HEK293T (cell line): Measurements from ENCODE around the gene STXBP1.

Source experiments
- CTCF ChIA-PET: fragments of 350-600 bp; formaldehyde crosslinking; extraction: SDS; loops from one replicate; lab custom pipeline; 2021; ENCODE audit warnings: antibody characterized with exemption, inconsistent platforms; lab: Yijun Ruan, JAX
- POLR2A ChIA-PET: fragments of 350-600 bp; formaldehyde crosslinking; extraction: SDS; loops from one replicate; lab custom pipeline; 2020; ENCODE audit warnings: antibody characterized with exemption, inconsistent platforms; lab: Yijun Ruan, JAX
- DNase-seq: peaks from one replicate; pipeline ENCODE4 v3.0.0; 2012; ENCODE audit warnings: mixed read lengths; ENCODE audit errors: extremely low spot score
- ARNT ChIP-seq: fragments of 450-650 bp; IDR thresholded peaks from 2 replicates; pipeline ENCODE4 v1.6.1; 2017; ENCODE audit warnings: mild to moderate bottlenecking
- BHLHE40 ChIP-seq: fragments of 450-650 bp; IDR thresholded peaks from 2 replicates; pipeline ENCODE4 v1.6.1; 2016; ENCODE audit warnings: mild to moderate bottlenecking, moderate library complexity, borderline replicate concordance
- CTBP1 ChIP-seq: fragments of 450-650 bp; IDR thresholded peaks from 2 replicates; pipeline ENCODE4 v1.6.1; 2016; ENCODE audit warnings: borderline replicate concordance
- ELF4 ChIP-seq: fragments of 450-650 bp; IDR thresholded peaks from 2 replicates; pipeline ENCODE4 v1.6.1; 2017; ENCODE audit warnings: antibody characterized with exemption
- FOXA1 ChIP-seq: fragments of 450-650 bp; IDR thresholded peaks from 2 replicates; pipeline ENCODE4 v1.6.1; 2016; ENCODE audit warnings: mild to moderate bottlenecking
- FOXK2 ChIP-seq: fragments of 450-650 bp; IDR thresholded peaks from 2 replicates; pipeline ENCODE4 v1.6.1; 2016; ENCODE audit warnings: mild to moderate bottlenecking
- FOXM1 ChIP-seq: fragments of 450-650 bp; IDR thresholded peaks from 2 replicates; pipeline ENCODE4 v1.6.1; 2017; ENCODE audit warnings: mild to moderate bottlenecking, borderline replicate concordance
- HDGF ChIP-seq: fragments of 450-650 bp; IDR thresholded peaks from 2 replicates; pipeline ENCODE4 v1.6.1; 2017; ENCODE audit warnings: antibody characterized with exemption, borderline replicate concordance
- L3MBTL2 ChIP-seq: fragments of 450-650 bp; conservative IDR thresholded peaks from 2 replicates; pipeline ENCODE4 v1.6.1; 2016; ENCODE audit warnings: mild to moderate bottlenecking
- LEF1 ChIP-seq: fragments of 450-650 bp; IDR thresholded peaks from 2 replicates; pipeline ENCODE4 v1.6.1; 2017; ENCODE audit warnings: mild to moderate bottlenecking, borderline replicate concordance
- NFRKB ChIP-seq: fragments of 450-650 bp; IDR thresholded peaks from 2 replicates; pipeline ENCODE4 v1.6.1; 2016; ENCODE audit warnings: mild to moderate bottlenecking, moderate library complexity
- SP1 ChIP-seq: fragments of 450-650 bp; IDR thresholded peaks from 2 replicates; pipeline ENCODE4 v1.6.1; 2017
- SUZ12 ChIP-seq: fragments of 450-650 bp; IDR thresholded peaks from 2 replicates; pipeline ENCODE4 v1.6.1; 2016; ENCODE audit warnings: mild to moderate bottlenecking
- TARDBP ChIP-seq: fragments of 450-650 bp; IDR thresholded peaks from 2 replicates; pipeline ENCODE4 v1.6.1; 2016
- ZNF384 ChIP-seq: fragments of 450-650 bp; IDR thresholded peaks from 2 replicates; pipeline ENCODE4 v1.6.1; 2016
- TF ChIP-seq, protein P1 (sequence below): fragments of 450-650 bp; IDR thresholded peaks from 2 replicates; pipeline ENCODE4 v1.6.1; 2016

Gene STXBP1

DNA sequence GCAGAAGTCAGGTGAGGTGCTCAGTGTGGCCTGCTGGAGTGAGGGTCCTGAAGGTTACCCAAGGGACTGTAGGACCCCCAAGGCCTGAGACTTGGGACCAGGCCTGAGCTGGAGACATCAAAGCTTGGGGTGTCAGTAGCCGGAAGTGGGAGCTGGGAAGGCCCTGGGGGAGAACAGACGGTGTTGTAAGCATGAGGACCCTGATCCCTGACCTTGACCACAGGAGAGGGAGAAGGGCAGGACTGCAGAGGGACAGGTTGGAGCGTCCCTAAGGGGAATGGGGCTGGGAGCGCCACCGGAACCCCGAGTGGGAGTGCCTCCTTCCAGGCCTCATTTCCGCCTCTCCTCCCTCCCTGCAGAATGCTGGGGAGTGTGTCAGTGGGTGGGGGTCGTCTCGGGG, 104.3 kb downstream of the STXBP1 start:
- no peak for TF ChIP-seq CTBP1
- no peak for TF ChIP-seq SP1
- TF ChIP-seq BHLHE40: no peak
- no peak for TF ChIP-seq FOXA1
- no peak for TF ChIP-seq ARNT
- no peak for TF ChIP-seq FOXM1
- no peak for TF ChIP-seq L3MBTL2
- TF ChIP-seq ELF4: no peak
- ChIA-PET CTCF (interaction anchor here (1.0 kb wide), 1 partner anchor 18 kb away, joined by 3 read pairs; the partner anchor contains the start of gene TOR2A), POLR2A (interaction anchor here (1.0 to 1.6 kb wide), 2 partner anchors 11 to 105 kb away, joined by 3 to 4 read pairs; no protein-coding TSS in a partner anchor)
- no peak for DNase-seq

DNA sequence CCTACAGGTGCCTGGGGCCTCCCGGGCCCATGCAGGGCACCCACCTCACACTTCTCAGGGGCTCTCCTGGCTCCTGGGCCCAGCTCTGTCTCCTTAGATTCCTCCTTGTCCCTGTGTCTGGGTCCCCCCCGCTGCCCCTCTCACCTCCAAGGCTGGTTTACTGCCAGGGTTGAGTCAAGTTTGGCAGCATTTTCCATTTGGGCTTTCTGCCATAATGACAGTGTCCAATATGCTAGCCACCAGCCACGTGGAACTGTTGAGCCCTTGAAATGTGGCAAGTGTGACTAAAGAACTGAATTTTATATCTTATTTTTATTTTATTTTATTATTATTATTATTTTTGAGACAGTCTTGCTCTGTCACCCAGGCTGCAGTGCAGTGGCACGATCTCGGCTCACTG, 105.7 kb downstream of the STXBP1 start:
- ChIA-PET POLR2A (no interaction called here), CTCF (no interaction called here)
- no peak for TF ChIP-seq TARDBP
- no peak for TF ChIP-seq ZNF384
- no peak for TF ChIP-seq ELF4
- TF ChIP-seq BHLHE40: no peak
- TF ChIP-seq CTBP1: no peak
- no peak for TF ChIP-seq FOXM1
- TF ChIP-seq HDGF: no peak
- TF ChIP-seq FOXK2: no peak
- TF ChIP-seq, protein P1, sequence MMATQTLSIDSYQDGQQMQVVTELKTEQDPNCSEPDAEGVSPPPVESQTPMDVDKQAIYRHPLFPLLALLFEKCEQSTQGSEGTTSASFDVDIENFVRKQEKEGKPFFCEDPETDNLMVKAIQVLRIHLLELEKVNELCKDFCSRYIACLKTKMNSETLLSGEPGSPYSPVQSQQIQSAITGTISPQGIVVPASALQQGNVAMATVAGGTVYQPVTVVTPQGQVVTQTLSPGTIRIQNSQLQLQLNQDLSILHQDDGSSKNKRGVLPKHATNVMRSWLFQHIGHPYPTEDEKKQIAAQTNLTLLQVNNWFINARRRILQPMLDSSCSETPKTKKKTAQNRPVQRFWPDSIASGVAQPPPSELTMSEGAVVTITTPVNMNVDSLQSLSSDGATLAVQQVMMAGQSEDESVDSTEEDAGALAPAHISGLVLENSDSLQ: no peak
- TF ChIP-seq SUZ12: no peak
- no peak for TF ChIP-seq NFRKB
- TF ChIP-seq LEF1: no peak
- no peak for TF ChIP-seq L3MBTL2
- no peak for DNase-seq

DNA sequence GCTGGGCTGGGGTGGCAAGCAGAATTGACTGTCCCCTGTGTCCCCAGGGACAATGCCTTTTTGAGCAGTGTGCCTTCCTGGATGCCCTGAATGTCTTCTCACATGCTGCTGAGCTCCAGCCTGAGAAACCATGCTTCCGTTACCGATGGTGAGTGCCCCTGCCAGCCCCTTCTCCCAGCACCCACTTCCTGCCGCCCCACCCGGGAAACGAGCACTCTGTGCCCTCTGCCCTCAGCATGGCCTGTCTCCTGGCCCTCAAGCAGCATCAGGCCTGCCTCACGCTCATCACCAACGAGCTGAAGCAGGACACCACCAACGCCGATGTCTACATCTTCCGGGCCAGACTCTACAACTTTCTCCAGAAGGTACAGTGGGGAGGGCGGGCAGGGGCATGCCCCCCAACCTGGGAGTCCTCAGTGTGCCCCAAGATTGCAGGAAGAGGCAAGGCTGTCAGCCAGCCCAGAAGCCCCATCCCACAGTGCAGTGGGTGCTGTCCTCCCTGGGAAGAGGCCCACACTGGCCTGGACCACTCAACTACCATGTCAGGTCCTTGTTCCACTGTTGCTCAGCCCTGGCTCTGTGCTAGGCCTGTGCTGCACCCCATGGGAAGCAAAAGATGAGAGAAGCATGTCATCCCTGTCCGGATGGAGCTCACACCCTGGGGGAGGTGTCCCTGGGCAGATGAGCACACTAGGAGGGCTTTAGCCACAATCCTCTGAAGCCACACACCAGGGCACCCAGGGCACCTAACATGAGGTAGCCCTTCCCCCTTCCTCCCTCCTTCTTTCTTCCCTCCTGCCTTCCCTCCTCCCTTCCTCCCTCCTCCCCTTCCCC, 108.2 kb downstream of the STXBP1 start:
- ChIA-PET POLR2A (interaction anchor here (0.9 kb wide), 2 partner anchors 15 to 112 kb away, joined by 3 read pairs; partner anchors contain the start of gene TOR2A), CTCF (no interaction called here)
- DNase-seq: no peak
- TF ChIP-seq BHLHE40 (no peak), HDGF (no peak), TARDBP (no peak), SP1 (no peak), ARNT (no peak), FOXK2 (no peak), FOXA1 (no peak), FOXM1 (no peak), SUZ12 (no peak), CTBP1 (no peak), ELF4 (no peak), NFRKB (no peak), LEF1 (no peak)
- TF ChIP-seq, protein P1: no peak

DNA sequence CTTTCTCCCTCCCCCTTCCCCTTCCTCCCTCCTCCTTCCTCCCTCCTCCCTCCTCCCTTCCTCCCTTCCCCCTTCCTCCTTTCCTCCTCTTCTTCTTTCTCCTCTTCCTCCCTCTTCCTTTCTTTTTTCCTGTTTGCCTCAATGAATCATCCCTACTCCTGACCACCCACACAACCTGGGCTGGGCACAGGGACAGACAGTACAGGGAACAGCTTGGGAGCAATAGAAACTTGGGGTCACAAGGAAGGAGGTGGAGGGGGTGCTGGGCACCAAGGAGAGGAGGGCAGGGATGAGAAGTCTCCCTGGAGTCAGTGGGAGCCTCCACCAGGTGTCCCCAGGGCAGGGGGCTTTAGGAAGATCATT, 108.8 kb downstream of the STXBP1 start:
- ChIA-PET CTCF (no interaction called here), POLR2A (interaction anchor here (0.9 kb wide), 1 partner anchor 14 kb away, joined by 3 read pairs; the partner anchor contains the start of gene TOR2A)
- TF ChIP-seq CTBP1 (no peak), ARNT (no peak), TARDBP (no peak), ELF4 (no peak), FOXM1 (no peak), FOXA1 (no peak), NFRKB (no peak), FOXK2 (no peak), HDGF (no peak), ZNF384 (no peak), LEF1 (no peak), BHLHE40 (no peak), SUZ12 (no peak), L3MBTL2 (no peak), SP1 (no peak)
- TF ChIP-seq, protein P1: no peak
- DNase-seq: no peak

DNA sequence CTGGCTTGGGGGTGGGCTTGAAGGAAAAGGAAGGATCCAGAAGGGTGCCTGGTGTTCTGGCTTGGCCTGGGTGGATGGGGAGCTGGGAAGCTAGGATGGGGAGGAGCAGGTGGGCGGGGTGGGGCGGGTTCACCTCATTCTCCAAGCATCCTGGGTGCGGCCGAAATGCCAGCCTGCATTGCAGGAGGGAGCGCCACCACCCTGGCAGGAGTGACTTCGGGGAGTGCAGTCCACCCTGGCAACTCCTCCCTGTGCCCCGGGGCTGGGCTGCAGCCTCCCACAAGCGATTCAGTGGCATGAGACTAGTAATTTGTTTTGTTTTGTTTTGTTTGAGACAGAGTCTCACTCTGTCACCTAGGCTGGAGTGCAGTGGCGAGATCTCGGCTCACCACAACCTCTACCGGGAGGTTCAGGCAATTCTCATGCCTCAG, 109.3 kb downstream of the STXBP1 start:
- DNase-seq: no peak
- ChIA-PET POLR2A (interaction anchor here (1.0 kb wide), 1 partner anchor 13 kb away, joined by 3 read pairs; no protein-coding TSS in a partner anchor), CTCF (interaction anchor here (1.5 kb wide), 1 partner anchor 10 kb away, joined by 4 read pairs; no protein-coding TSS in a partner anchor)
- no peak for TF ChIP-seq FOXK2
- TF ChIP-seq LEF1: no peak
- TF ChIP-seq NFRKB: no peak
- no peak for TF ChIP-seq ARNT
- no peak for TF ChIP-seq CTBP1
